Activated naive CD8-positive, alpha-beta T cell treated with anti-CD3 and anti-CD28 coated beads, Interleukin-2, amount 50 U/mL, for 24 hours (primary cell): ENCODE data around the gene MT1F.

Experiments used
- ATAC-seq: fragments of 150-1000 bp; cut with Tn5 transposase; one replicate; pipeline ENCODE4 v1.10.0; 2021
- DNase-seq: peaks from one replicate; pipeline ENCODE4 v3.0.0; 2021
- H3K27ac Mint-ChIP-seq: one replicate; pipeline ENCODE4 v1.8.0; 2021; ENCODE audit warnings: mild to moderate bottlenecking, mixed read lengths
- H3K27me3 Mint-ChIP-seq: one replicate; pipeline ENCODE4 v1.8.0; 2021; ENCODE audit warnings: mixed read lengths
- H3K36me3 Mint-ChIP-seq: one replicate; pipeline ENCODE4 v1.8.0; 2021; ENCODE audit warnings: low read depth, mixed read lengths
- H3K4me1 Mint-ChIP-seq: one replicate; pipeline ENCODE4 v1.8.0; 2021; ENCODE audit warnings: mixed read lengths
- H3K4me3 Mint-ChIP-seq: one replicate; pipeline ENCODE4 v1.8.0; 2021; ENCODE audit warnings: mild to moderate bottlenecking, moderate library complexity, mixed read lengths
- H3K9me3 Mint-ChIP-seq: one replicate; pipeline ENCODE4 v1.8.0; 2021; ENCODE audit warnings: mixed read lengths

MT1F gene

DNA sequence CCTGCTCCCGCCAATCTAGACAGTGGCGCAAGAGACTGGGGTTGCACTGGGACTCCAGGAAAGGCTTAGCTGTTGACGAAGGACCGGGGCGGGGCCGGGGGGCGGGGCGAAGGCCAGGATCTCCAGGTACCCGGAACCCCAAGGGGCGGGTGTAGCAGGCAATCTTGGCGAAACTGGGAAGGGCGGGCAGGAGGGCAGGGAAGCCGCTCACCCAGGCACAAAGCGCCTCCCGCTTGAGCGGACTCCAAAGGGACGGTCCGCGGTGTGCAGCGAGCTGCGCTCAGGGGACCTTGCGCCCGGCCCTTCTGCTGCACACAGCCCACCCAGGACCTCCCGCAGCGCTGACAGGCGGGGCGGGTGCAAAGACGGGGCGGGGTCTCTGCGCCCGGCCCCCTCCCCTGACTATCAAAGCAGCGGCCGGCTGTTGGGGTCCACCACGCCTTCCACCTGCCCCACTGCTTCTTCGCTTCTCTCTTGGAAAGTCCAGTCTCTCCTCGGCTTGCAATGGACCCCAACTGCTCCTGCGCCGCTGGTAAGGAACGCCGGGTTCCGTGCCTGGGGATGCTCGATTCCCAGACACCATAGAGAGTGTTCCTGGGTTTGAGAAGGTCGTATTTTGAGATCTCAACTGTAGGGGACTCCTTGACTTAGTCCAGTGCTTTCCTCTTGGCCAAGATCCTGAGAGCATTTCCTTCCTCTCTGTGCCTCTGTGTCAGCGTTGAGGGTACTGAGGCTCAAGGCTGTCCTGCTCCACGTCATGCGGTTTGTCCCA lies at the start of gene MT1F:
Gene MT1F (plus strand): TSS at position 405 of the 772 bp plus-strand sequence. CDS start 100 bp downstream, at position 505.
- no peaks in the 10 kb centered on the region for H3K36me3 Mint-ChIP-seq
- H3K27ac Mint-ChIP-seq, result peak within 1 kb of the TSS; percentile 30
- H3K27me3 Mint-ChIP-seq, result peaks cover 4% of the 10 kb centered on the region
- DNase-seq (peak; percentile 67), ATAC-seq (peak; percentile 75)
- H3K4me3 Mint-ChIP-seq, result peak within 1 kb of the TSS; percentile 85
- no peaks in the 10 kb centered on the region for H3K9me3 Mint-ChIP-seq
- peaks cover 18% of the 10 kb centered on the region for H3K4me1 Mint-ChIP-seq

DNA sequence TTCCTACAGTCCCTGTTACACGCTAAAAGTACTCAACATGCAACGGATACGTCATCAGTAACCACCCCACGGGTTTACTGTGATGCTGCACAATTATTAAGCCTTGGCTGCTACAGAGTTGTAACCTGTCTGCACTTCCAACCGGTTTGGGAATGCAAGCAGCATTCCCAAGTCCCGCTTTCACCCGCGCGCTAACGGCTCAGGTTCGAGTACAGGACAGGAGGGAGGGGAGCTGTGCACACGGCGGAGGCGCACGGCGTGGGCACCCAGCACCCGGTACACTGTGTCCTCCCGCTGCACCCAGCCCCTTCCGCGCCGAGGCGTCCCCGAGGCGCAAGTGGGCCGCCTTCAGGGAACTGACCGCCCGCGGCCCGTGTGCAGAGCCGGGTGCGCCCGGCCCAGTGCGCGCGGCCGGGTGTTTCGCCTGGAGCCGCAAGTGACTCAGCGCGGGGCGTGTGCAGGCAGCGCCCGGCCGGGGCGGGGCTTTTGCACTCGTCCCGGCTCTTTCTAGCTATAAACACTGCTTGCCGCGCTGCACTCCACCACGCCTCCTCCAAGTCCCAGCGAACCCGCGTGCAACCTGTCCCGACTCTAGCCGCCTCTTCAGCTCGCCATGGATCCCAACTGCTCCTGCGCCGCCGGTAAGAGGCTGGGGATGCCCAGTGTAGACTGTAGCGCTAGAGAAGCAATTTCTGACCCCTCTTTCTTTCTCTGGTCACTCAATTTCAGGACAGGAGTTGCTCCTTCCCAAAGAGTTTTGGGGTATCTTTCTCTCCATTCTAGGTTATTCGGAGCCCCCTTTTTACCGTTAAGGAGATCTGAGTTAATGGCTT lies 49.5 kb upstream of the MT1F start, which contains the start of gene MT2A:
Gene MT2A (plus strand): TSS at position 542 of the 833 bp plus-strand sequence. CDS start 72 bp downstream, at position 614.
- Mint-ChIP-seq H3K4me3 (peak within 1 kb of the TSS; percentile 89), H3K36me3 (peaks cover 2% of the 10 kb centered on the region), H3K9me3 (no peaks in the 10 kb centered on the region), H3K4me1 (peaks cover 62% of the 10 kb centered on the region), H3K27ac (peak within 1 kb of the TSS; percentile 99), H3K27me3 (peaks cover 2% of the 10 kb centered on the region)
- peak; percentile 71 for ATAC-seq
- DNase-seq, result peak; percentile 91

DNA sequence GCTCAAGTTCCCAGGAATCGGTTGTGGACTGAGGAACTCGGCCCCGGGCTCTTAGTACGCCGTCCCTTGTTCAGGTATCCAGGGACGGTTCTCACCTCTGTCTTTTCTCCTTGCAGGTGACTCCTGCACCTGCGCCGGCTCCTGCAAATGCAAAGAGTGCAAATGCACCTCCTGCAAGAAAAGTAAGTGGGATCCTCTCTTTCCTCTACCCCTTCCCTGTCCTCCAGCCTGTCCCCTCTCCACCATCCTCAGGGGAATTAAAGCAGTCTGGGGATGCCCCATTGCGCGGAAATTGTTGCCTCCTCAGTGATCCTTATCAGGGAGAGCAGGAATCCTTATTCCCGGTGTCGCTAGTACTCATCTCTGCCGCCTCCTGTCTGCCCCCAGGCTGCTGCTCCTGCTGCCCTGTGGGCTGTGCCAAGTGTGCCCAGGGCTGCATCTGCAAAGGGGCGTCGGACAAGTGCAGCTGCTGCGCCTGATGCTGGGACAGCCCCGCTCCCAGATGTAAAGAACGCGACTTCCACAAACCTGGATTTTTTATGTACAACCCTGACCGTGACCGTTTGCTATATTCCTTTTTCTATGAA lies 48.8 kb upstream of the MT1F start:
- peak overlapping the region; percentile 89 for H3K4me3 Mint-ChIP-seq
- peaks cover 2% of the 10 kb centered on the region for H3K27me3 Mint-ChIP-seq
- DNase-seq, result no peak
- peak overlapping the region; percentile 99 for H3K27ac Mint-ChIP-seq
- peaks cover 69% of the 10 kb centered on the region for H3K4me1 Mint-ChIP-seq
- no peaks in the 10 kb centered on the region for H3K9me3 Mint-ChIP-seq
- ATAC-seq, result no peak
- peaks cover 2% of the 10 kb centered on the region for H3K36me3 Mint-ChIP-seq

DNA sequence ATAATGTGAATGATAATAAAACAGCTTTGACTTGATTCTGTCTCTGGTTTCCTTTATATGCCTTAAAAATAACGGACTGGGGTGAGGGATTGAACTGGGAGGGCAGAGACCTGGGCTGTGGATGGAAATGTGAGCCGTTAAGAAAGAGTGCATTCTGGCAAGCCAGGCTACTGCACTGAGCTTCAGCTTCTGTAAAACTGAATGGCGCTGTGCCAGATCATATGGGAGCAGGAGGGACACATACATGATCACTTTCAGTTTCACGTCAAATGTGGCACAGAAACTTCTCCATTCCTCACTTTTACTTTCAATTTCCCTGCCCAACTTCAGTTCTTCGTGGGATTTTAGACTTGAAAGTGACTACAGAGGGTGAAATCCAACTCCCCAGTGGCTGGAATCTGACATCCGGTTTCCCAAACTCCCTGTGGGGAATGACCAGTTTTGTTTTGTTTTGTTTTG lies 48.3 kb upstream of the MT1F start:
- H3K4me1 Mint-ChIP-seq, result peaks cover 74% of the 10 kb centered on the region
- ATAC-seq, result peak; percentile 25

DNA sequence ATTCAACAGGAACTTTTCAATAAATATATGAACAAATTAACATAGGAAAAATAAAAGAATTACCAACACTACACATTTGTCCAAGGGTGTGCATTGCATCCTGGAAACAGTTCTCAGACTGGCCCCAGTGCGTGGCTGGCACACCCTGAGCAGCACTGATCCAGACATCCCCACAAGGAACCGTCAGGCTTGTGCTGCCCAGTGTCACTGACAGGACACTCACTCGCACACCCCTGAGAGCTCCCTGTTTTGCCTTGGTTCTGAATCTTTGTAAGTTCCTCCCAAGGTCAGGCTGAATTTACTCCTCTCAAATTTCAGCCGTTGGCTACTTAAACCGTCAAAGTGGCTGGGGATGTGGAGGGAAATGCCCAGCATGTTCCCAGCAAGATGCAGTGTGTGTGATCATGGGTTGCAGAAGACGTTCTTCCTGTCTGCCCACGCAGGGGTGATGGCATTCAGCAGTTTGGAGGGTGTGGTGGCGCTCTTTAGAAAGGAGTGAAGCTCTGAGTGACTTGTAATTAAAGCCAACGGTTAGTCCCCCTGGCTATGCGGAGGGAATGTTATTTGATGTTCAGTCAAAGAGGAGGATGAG lies 47.6 kb upstream of the MT1F start:
- peak; percentile 80 for DNase-seq
- peaks cover 81% of the 10 kb centered on the region for H3K4me1 Mint-ChIP-seq
- no peaks in the 10 kb centered on the region for H3K9me3 Mint-ChIP-seq
- peak; percentile 62 for ATAC-seq
- H3K27ac Mint-ChIP-seq, result peak overlapping the region; percentile 99
- peaks cover 2% of the 10 kb centered on the region for H3K36me3 Mint-ChIP-seq
- H3K27me3 Mint-ChIP-seq, result peaks cover 2% of the 10 kb centered on the region
- H3K4me3 Mint-ChIP-seq, result peak overlapping the region; percentile 89

More for the DNA sequence above, 48.3 kb upstream of the MT1F start:
- Mint-ChIP-seq H3K9me3 (no peaks in the 10 kb centered on the region), H3K4me3 (peak overlapping the region; percentile 89), H3K27me3 (peaks cover 2% of the 10 kb centered on the region), H3K27ac (peak overlapping the region; percentile 99), H3K36me3 (peaks cover 2% of the 10 kb centered on the region)
- peak; percentile 77 for DNase-seq

DNA sequence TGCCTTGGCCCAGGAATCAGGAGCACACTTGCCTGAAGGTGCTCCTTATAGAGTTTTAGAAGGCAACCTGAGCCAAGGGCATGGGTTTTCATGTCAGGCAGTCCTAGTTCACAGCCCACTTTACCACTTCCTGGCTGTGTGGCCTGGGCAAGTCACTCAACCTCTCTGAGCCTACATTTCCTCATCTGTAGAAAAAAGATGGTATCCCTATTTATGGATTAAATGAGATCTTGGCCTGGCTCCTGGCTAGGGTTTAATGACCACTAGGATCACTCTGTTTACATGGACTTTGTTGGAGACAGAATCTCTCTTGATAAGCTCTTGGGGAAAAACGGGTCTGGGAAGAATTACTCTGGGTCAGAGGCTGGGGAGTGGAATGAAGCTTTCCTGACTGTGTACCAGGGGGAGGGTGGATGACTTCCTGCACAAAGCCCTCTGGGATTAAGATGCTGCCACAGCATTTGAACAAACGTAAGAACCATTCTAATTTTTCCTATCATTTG lies 47.1 kb upstream of the MT1F start:
- H3K9me3 Mint-ChIP-seq, result no peaks in the 10 kb centered on the region
- H3K27ac Mint-ChIP-seq, result peak overlapping the region; percentile 99
- peak overlapping the region; percentile 89 for H3K4me3 Mint-ChIP-seq
- no peak for DNase-seq
- H3K4me1 Mint-ChIP-seq, result peaks cover 86% of the 10 kb centered on the region
- H3K36me3 Mint-ChIP-seq, result peaks cover 2% of the 10 kb centered on the region
- H3K27me3 Mint-ChIP-seq, result peaks cover 2% of the 10 kb centered on the region
- peak; percentile 31 for ATAC-seq

DNA sequence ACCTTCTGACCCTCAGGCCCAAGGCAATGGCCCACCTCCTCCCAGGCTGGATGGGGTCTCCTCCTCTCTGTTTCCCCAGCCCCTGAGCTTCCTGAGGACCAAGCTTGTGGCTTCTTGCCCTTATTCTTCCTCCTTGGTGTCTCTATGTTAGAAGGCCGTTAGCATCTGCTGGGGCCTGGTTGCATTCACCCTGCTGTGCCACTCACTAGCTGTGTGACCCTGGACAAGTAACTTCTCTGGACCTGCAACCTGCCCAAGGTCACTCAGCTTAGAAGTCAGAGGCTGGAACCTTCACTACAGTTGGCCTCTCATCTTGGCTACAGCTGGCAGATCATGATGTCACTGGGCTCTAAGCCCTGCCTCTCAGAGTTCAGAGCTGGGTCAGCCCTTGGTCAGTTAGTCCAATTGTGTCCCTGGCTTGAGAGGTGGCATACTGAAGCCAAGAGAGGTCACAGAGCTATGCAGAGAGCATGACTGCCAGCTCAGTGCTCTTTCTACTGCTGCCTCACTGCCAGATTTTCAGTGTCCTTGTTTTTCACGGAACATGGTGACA lies 46.4 kb upstream of the MT1F start:
- no peaks in the 10 kb centered on the region for H3K9me3 Mint-ChIP-seq
- DNase-seq (peak; percentile 25), ATAC-seq (no peak)
- peaks cover 2% of the 10 kb centered on the region for H3K27me3 Mint-ChIP-seq
- H3K36me3 Mint-ChIP-seq, result peaks cover 2% of the 10 kb centered on the region
- peak overlapping the region; percentile 99 for H3K27ac Mint-ChIP-seq
- peak overlapping the region; percentile 55 for H3K4me3 Mint-ChIP-seq
- peaks cover 83% of the 10 kb centered on the region for H3K4me1 Mint-ChIP-seq

DNA sequence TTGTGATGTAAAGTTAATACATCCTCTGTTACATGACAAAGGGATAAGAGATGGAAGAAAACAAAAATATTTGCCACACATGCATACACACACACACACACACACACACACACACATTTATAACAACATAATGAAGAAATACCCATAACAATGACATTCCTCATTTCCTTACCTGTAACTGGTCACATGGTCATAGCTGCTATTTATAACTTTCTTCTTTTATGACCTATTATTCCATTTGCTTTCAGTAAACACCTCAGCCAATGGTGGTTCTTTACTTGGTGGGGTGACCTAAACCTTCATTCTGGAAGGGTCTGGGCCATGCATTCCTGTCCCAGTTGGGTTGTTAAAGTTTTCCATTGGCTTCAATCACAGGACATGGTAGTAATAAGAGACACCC lies 44.1 kb upstream of the MT1F start:
- Mint-ChIP-seq H3K9me3 (no peaks in the 10 kb centered on the region), H3K36me3 (peaks cover 2% of the 10 kb centered on the region), H3K27me3 (peaks cover 18% of the 10 kb centered on the region), H3K27ac (peak overlapping the region; percentile 94), H3K4me1 (peaks cover 75% of the 10 kb centered on the region), H3K4me3 (peak overlapping the region; percentile 54)
- no peak for ATAC-seq
- no peak for DNase-seq

DNA sequence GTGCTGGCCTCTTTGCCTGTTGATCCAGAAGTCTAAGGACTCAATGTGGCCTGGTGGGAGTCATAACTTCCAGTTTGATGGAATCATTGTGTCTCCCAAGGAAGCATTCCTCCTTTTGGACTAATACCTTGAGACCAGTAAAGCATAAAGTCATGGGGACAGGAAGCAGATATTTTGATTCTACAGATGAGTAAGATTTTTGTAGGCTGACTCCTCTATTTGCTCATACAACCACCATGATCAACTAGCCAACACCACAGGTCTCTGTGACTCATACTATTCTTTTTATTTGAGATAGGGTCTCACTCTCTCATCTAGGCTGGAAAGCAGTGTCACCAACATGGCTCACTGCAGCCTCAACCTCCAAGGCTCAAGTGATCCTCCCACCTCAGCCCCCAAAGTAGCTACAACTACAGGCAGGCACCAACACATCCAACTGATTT lies 43.2 kb upstream of the MT1F start:
- peak overlapping the region; percentile 94 for H3K27ac Mint-ChIP-seq
- H3K4me1 Mint-ChIP-seq, result peaks cover 71% of the 10 kb centered on the region
- H3K9me3 Mint-ChIP-seq, result no peaks in the 10 kb centered on the region
- peaks cover 21% of the 10 kb centered on the region for H3K27me3 Mint-ChIP-seq
- no peaks in the 10 kb centered on the region for H3K36me3 Mint-ChIP-seq
- DNase-seq (peak; percentile 30), ATAC-seq (peak; percentile 71)
- peak overlapping the region; percentile 54 for H3K4me3 Mint-ChIP-seq

DNA sequence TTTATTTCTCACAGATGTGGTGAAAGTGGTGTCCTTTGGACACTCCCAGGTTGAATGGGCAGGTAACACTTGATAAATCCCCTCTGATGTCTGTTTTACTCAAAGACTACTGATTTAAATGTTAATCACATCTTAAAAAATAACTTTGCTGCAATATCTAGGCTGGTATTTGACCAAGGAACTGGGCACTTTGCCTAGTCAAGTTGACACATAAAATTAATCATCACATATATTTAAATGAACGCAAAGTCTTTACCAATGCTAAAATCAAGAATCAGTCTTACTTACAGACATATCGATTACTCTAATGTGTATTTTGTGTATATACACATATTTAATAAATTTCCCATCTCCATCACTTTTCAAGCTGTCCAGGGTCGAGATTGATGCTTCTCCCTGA lies 42.4 kb upstream of the MT1F start:
- no peak overlapping the region for H3K27ac Mint-ChIP-seq
- no peak overlapping the region for H3K4me3 Mint-ChIP-seq
- no peak for ATAC-seq
- no peaks in the 10 kb centered on the region for H3K9me3 Mint-ChIP-seq
- peaks cover 63% of the 10 kb centered on the region for H3K4me1 Mint-ChIP-seq
- no peaks in the 10 kb centered on the region for H3K36me3 Mint-ChIP-seq
- no peak for DNase-seq
- peaks cover 21% of the 10 kb centered on the region for H3K27me3 Mint-ChIP-seq

DNA sequence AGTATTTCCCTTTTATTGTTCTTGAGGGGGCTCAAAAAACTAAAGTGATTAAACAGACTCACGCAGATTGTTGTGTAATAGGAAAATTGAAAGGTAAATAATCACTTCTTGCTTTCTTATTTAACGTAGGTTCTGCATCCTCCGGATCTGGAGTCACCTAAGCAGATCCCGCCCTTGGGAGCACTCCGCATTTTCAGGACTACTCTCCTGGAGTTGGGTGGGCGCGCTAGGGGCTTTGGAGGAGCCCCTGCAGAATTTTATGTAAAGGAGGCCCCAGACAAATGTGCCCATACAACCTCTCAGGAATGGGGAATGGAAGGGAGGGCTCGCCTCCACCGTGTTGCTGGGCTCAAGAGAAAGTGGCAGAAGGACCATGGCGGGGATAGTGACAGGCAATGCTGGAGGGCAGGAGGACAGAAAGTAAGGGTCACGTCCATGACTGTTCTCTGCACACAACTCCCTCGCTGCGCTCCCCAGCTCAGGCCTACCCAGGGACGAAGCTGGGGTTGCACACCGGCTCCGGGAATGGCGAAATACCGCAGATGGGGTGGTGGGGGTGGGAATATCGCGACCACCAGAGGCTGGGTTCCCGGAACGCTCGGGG lies 41.0 kb upstream of the MT1F start:
- Mint-ChIP-seq H3K27me3 (peaks cover 21% of the 10 kb centered on the region), H3K9me3 (no peaks in the 10 kb centered on the region), H3K36me3 (no peaks in the 10 kb centered on the region), H3K27ac (no peak overlapping the region), H3K4me3 (peak overlapping the region; percentile 63), H3K4me1 (peaks cover 49% of the 10 kb centered on the region)
- no peak for ATAC-seq
- no peak for DNase-seq

DNA sequence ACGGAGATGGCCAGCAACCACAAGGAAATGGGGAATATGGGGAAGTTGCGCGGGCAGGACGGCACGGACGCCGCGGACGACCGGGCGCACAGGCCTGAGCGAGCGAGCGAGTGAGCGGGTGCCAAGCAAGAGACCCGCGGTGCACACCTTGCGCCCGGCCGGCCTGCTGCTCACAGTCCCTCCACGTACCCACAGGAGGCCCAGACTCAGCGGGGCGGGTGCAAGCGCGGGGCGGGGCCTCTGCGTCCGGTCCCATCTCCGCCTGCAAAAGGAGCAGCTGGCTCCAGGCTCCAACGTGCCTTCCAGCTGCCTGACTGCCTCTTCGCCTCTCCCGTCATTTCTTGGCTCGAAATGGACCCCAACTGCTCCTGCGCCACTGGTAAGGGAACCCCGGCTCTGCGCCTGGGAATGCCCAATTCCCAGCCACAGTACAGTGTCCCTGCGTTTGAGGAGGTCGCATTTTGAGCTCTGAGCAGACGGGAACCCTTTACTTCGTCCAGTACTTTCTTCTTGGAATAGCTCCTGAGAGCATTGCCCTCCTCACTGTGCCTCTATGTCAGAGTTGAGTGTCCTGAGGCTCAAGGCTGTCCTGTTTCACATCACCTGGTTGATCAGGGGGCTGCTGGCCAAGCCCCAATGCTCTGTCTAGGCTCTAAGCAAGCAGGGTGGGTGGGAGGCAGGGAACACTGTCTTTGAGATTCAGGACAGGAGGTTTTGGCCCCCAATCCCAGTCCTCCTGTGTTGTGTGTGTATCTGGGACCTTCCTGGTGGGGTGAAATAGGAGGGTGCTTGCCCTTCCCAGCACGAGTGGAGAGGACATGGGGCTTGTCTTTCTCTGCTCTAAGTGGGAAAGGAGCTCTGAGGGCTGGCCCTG lies 40.3 kb upstream of the MT1F start:
- Mint-ChIP-seq H3K36me3 (no peaks in the 10 kb centered on the region), H3K27me3 (peaks cover 20% of the 10 kb centered on the region), H3K9me3 (no peaks in the 10 kb centered on the region), H3K4me1 (peaks cover 43% of the 10 kb centered on the region), H3K27ac (no peak overlapping the region), H3K4me3 (peak overlapping the region; percentile 63)
- DNase-seq (peak; percentile 51), ATAC-seq (peak; percentile 31)

DNA sequence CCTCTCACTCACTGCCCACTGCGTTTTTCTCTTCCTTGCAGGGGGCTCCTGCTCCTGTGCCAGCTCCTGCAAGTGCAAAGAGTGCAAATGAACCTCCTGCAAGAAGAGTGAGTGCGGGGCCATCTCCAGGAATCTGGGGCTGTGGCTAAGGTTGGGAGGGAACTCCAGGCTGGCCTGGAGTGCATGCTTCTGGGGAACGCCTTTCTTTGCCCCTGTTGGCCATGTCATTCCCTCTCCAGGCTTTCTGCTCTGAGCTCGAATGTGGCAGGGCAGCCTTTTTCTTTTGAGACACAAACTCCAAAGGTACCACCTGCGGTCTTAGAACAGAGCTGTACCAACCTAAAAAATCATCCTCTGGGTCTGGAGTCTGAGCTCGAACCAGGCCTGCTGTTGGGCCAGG lies 39.6 kb upstream of the MT1F start:
- no peak overlapping the region for H3K4me3 Mint-ChIP-seq
- peaks cover 37% of the 10 kb centered on the region for H3K4me1 Mint-ChIP-seq
- no peaks in the 10 kb centered on the region for H3K36me3 Mint-ChIP-seq
- peaks cover 19% of the 10 kb centered on the region for H3K27me3 Mint-ChIP-seq
- no peak overlapping the region for H3K27ac Mint-ChIP-seq
- no peaks in the 10 kb centered on the region for H3K9me3 Mint-ChIP-seq
- ATAC-seq (no peak), DNase-seq (no peak)
